ENCODE data around the gene LDB2. TPM values are rescaled to one million over a fixed set of nuclear protein-coding genes. Genes with fewer than 3 reads are reported as not detected.
A peak's percentile ranks its signal among the peaks of the same experiment; 100 is the strongest.

The LDB2 gene
- total RNA-seq, 3 donors from 2014 or later = 34.5 to 68.8 (median 36.5) TPM

GRCh38 chr4:16597845-16598596 lies 300.4 kb downstream of the LDB2 start:
- Histone ChIP-seq H3K4me3 (no peak overlapping the region), H3K9me3 (no peaks in the 10 kb centered on the region), H3K27ac (peak overlapping the region; percentile 7 to 49), H3K27me3 (no peaks in the 10 kb centered on the region), H3K4me1 (no peaks in the 10 kb centered on the region), H3K36me3 (no peaks in the 10 kb centered on the region)
- intact Hi-C loops (cut with DNase I; ENCODE audit: low total_unique reads) = no loop called here
- DNase-seq (ENCODE audit: low spot score in 2 of 2) = no peak
- no peak for TF ChIP-seq POLR2AphosphoS5 (IDR thresholded peaks at IDR 0.05)
- TF ChIP-seq, protein P1, sequence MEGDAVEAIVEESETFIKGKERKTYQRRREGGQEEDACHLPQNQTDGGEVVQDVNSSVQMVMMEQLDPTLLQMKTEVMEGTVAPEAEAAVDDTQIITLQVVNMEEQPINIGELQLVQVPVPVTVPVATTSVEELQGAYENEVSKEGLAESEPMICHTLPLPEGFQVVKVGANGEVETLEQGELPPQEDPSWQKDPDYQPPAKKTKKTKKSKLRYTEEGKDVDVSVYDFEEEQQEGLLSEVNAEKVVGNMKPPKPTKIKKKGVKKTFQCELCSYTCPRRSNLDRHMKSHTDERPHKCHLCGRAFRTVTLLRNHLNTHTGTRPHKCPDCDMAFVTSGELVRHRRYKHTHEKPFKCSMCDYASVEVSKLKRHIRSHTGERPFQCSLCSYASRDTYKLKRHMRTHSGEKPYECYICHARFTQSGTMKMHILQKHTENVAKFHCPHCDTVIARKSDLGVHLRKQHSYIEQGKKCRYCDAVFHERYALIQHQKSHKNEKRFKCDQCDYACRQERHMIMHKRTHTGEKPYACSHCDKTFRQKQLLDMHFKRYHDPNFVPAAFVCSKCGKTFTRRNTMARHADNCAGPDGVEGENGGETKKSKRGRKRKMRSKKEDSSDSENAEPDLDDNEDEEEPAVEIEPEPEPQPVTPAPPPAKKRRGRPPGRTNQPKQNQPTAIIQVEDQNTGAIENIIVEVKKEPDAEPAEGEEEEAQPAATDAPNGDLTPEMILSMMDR (IDR thresholded peaks at IDR 0.05) = no peak
- TF ChIP-seq POLR2A (IDR thresholded peaks at IDR 0.05) = no peak

DNA sequence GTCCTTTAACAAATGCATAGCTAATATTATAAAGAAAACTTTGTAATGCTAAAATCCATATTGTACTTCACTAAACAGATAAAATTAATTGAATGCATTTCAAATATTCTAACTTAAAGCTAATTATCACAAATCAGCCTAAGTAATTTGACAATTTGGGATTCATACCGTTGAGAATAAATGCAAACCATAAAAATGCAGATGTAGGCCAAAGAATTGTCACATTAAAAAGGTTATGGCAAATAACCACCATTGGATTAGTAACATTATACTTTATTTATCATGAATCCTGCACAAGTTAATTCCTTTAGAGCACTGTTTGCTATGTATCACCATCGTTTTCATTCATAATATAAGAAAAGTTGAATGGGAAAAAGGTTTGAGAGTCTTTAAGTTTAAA lies 301.0 kb downstream of the LDB2 start:
- no peaks in the 10 kb centered on the region for H3K27me3 ChIP-seq
- no peaks in the 10 kb centered on the region for H3K4me1 ChIP-seq
- no peaks in the 10 kb centered on the region for H3K9me3 ChIP-seq
- no peak overlapping the region for H3K4me3 ChIP-seq
- no peaks in the 10 kb centered on the region for H3K36me3 ChIP-seq
- intact Hi-C loops (cut with DNase I; ENCODE audit: low total_unique reads) = no loop called here
- DNase-seq (ENCODE audit: low spot score in 2 of 2) = no peak
- TF ChIP-seq POLR2AphosphoS5 (IDR thresholded peaks at IDR 0.05) (no peak), POLR2A (IDR thresholded peaks at IDR 0.05) (no peak)
- TF ChIP-seq, protein P1 (IDR thresholded peaks at IDR 0.05) = no peak
- H3K27ac ChIP-seq = no peak overlapping the region

GRCh38 chr4:16596267-16596666 lies 302.2 kb downstream of the LDB2 start:
- intact Hi-C loops (cut with DNase I; ENCODE audit: low total_unique reads) = no loop called here

DNA sequence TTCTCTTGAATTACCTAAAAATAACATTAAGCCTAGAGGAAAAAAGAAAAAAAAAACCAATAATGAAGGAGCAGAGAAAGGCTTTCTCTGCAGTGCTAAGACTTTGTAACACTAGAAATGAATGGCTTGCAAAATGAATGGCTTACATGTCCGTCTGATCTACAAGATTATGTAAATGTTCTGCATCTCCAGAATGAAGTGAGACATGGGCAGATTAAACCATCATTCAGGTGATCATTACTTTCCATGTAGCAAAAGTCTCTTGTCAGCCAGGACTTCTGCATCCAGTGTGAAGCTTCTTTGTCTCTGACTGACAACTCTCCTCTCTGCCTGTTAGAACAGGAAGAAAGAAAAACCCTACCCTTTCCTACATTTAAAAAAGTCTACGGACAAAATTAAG lies 304.3 kb downstream of the LDB2 start:
- intact Hi-C loops (cut with DNase I; ENCODE audit: low total_unique reads) = loop anchor here (2.0 kb wide), 1 partner anchor 29 kb away; no protein-coding TSS in a partner anchor
- H3K9me3 ChIP-seq = no peaks in the 10 kb centered on the region

More at GRCh38 chr4:16596267-16596666, 302.2 kb downstream of the LDB2 start:
- no peak overlapping the region for H3K4me3 ChIP-seq
- no peaks in the 10 kb centered on the region for H3K9me3 ChIP-seq
- no peaks in the 10 kb centered on the region for H3K36me3 ChIP-seq
- no peak for DNase-seq (ENCODE audit: low spot score in 2 of 2)
- no peaks in the 10 kb centered on the region for H3K27me3 ChIP-seq
- H3K4me1 ChIP-seq = no peaks in the 10 kb centered on the region
- TF ChIP-seq POLR2A (IDR thresholded peaks at IDR 0.05) (no peak), POLR2AphosphoS5 (IDR thresholded peaks at IDR 0.05) (no peak)
- TF ChIP-seq, protein P1 (IDR thresholded peaks at IDR 0.05) = no peak
- no peak overlapping the region for H3K27ac ChIP-seq

DNA sequence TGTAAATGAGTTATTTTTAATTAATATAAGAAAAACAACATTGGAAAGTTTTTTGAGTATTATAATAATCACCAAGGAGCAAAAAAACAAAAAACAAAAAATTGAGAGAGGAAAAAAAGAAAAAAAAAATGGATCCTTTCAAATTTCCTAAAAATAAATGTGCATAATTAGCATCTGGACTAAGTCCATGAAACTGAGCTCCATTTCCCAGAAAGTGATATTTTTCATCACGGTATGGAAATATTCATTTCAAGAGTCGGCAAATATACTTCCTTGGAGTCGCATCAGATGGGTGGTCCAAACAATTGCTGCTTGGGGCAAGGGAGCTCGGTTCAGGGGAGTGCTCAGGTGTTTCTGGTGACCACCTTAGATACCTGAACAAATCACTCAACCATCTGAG lies 305.1 kb downstream of the LDB2 start:
- H3K9me3 ChIP-seq = no peaks in the 10 kb centered on the region
- no peaks in the 10 kb centered on the region for H3K27me3 ChIP-seq
- intact Hi-C loops (cut with DNase I; ENCODE audit: low total_unique reads) = no loop called here
- TF ChIP-seq POLR2A (IDR thresholded peaks at IDR 0.05) (no peak), POLR2AphosphoS5 (IDR thresholded peaks at IDR 0.05) (no peak)
- TF ChIP-seq, protein P1 (IDR thresholded peaks at IDR 0.05) = no peak
- no peaks in the 10 kb centered on the region for H3K4me1 ChIP-seq
- DNase-seq (ENCODE audit: low spot score in 2 of 2) = no peak
- no peak overlapping the region for H3K4me3 ChIP-seq
- H3K36me3 ChIP-seq = no peaks in the 10 kb centered on the region
- H3K27ac ChIP-seq = no peak overlapping the region

More for the DNA sequence above, 304.3 kb downstream of the LDB2 start:
- Histone ChIP-seq H3K4me3 (no peak overlapping the region), H3K27me3 (no peaks in the 10 kb centered on the region), H3K36me3 (no peaks in the 10 kb centered on the region), H3K27ac (no peak overlapping the region), H3K4me1 (no peaks in the 10 kb centered on the region)
- TF ChIP-seq POLR2AphosphoS5 (IDR thresholded peaks at IDR 0.05) = no peak
- no peak for TF ChIP-seq POLR2A (IDR thresholded peaks at IDR 0.05)
- TF ChIP-seq, protein P1 (IDR thresholded peaks at IDR 0.05) = no peak
- no peak for DNase-seq (ENCODE audit: low spot score in 2 of 2)

All from breast epithelium (tissue), 4 donors.